Liver (tissue), 9 donors: ENCODE results near the gene CLMN. TPM values are rescaled to one million over a fixed set of nuclear protein-coding genes. Genes with fewer than 3 reads are reported as not detected.
A peak's percentile ranks its signal among the peaks of the same experiment; 100 is the strongest.

ENCODE experiments used
- DNase-seq: peaks from one replicate; pipeline ENCODE4 v3.0.0-alpha.2; 2017; ENCODE audit warnings: low spot score
- H3K27ac ChIP-seq, 2 donors: one replicate each; pipeline ENCODE4 v1.7.0; 2013; ENCODE audit warnings: inconsistent platforms in 2 of 2, low read length in 2 of 2, control low read depth in 1 of 2, low read depth in 1 of 2, mild to moderate bottlenecking in 1 of 2
- H3K27me3 ChIP-seq, 4 donors: one replicate each; pipeline versions ENCODE4 v1.6.1 to v1.7.0; 2013; ENCODE audit warnings: low read length in 3 of 4, inconsistent platforms in 1 of 4, mild to moderate bottlenecking in 1 of 4, moderate library complexity in 1 of 4; ENCODE audit not compliant: control insufficient read depth in 4 of 4, insufficient read depth in 4 of 4
- H3K36me3 ChIP-seq, 4 donors: one replicate each; pipeline versions ENCODE4 v1.6.1 to v1.7.0; 2013; ENCODE audit warnings: low read length in 3 of 4, mild to moderate bottlenecking in 3 of 4, low read depth in 1 of 4, moderate library complexity in 1 of 4; ENCODE audit not compliant: control insufficient read depth in 4 of 4, insufficient read depth in 3 of 4
- H3K4me1 ChIP-seq, 4 donors: one replicate each; pipeline versions ENCODE4 v1.6.1 to v1.7.0; 2013; ENCODE audit warnings: low read length in 3 of 4, mild to moderate bottlenecking in 3 of 4, moderate library complexity in 1 of 4; ENCODE audit not compliant: control insufficient read depth in 4 of 4, insufficient read depth in 4 of 4
- H3K4me3 ChIP-seq, 3 donors: one replicate each; pipeline versions ENCODE4 v1.6.1 to v1.7.0; 2013; ENCODE audit warnings: low read length in 3 of 3, control low read depth in 1 of 3, low read depth in 1 of 3, mild to moderate bottlenecking in 1 of 3
- H3K9ac ChIP-seq, 2 donors: one replicate each; pipeline ENCODE4 v1.7.0; 2013; ENCODE audit warnings: low read length in 2 of 2, mild to moderate bottlenecking in 2 of 2, moderate library complexity in 2 of 2, control low read depth in 1 of 2, low read depth in 1 of 2
- H3K9me3 ChIP-seq, 4 donors: one replicate each; pipeline versions ENCODE4 v1.6.1 to v1.7.0; 2013; ENCODE audit warnings: low read length in 3 of 4; ENCODE audit not compliant: control insufficient read depth in 4 of 4
- FOXA1 ChIP-seq: IDR thresholded peaks from 2 replicates; pipeline ENCODE4 v1.6.1; 2016; ENCODE audit warnings: antibody characterized with exemption
- FOXA2 ChIP-seq: IDR thresholded peaks from 2 replicates; pipeline ENCODE4 v1.6.1; 2016; ENCODE audit warnings: antibody characterized with exemption
- GABPA ChIP-seq, 2 donors: IDR thresholded peaks in 1 of 2; conservative IDR thresholded peaks in 1 of 2; 2 replicates each; pipeline ENCODE4 v1.6.1; 2016; ENCODE audit warnings: antibody characterized with exemption in 2 of 2, mild to moderate bottlenecking in 1 of 2, moderate library complexity in 1 of 2
- HNF4A ChIP-seq, 2 donors: conservative IDR thresholded peaks; 2 replicates each; pipeline ENCODE4 v1.6.1; 2016; ENCODE audit warnings: antibody characterized with exemption in 2 of 2, mild to moderate bottlenecking in 2 of 2
- NR2F2 ChIP-seq: IDR thresholded peaks from 2 replicates; pipeline ENCODE4 v1.6.1; 2016; ENCODE audit warnings: antibody characterized with exemption
- RAD21 ChIP-seq, 2 donors: IDR thresholded peaks; 2 replicates each; pipeline ENCODE4 v1.6.1; 2016; ENCODE audit warnings: antibody characterized with exemption in 2 of 2, mild to moderate bottlenecking in 2 of 2
- RXRA ChIP-seq, 2 donors: IDR thresholded peaks; 2 replicates each; pipeline ENCODE4 v1.6.1; 2017 to 2018; ENCODE audit warnings: antibody characterized with exemption in 2 of 2, mild to moderate bottlenecking in 1 of 2
- SP1 ChIP-seq: IDR thresholded peaks from 2 replicates; pipeline ENCODE4 v1.6.1; 2018; ENCODE audit warnings: antibody characterized with exemption, mild to moderate bottlenecking
- YY1 ChIP-seq: IDR thresholded peaks from 2 replicates; pipeline ENCODE4 v1.6.1; 2016; ENCODE audit warnings: antibody characterized with exemption, mild to moderate bottlenecking
- WGBS: extraction: QIAGEN DNeasy Blood & Tissue Kit; methylation state at CpG from one replicate; pipeline ENCODE4 v1.1.7; 2013; 5-methylcytosine and 5-hydroxymethylcytosine counted together
- polyA plus RNA-seq, 2 donors: library from polyadenylated mRNA; stranded (reverse) in 1 of 2; unstranded in 1 of 2; fragments of 200-250 nt in 1 of 2; fragments of >200 nt in 1 of 2; fragmentation: Nextera tagmentation in 1 of 2; extraction: Ambion mirVana in 1 of 2; gene quantifications; one replicate each; pipeline versions ENCODE4 v1.2.1 to v1.2.3, GENCODE V29; 2013 to 2015
- total RNA-seq, 2 donors: library from RNA; depleted of rRNA; stranded (reverse); fragments of >200 nt; gene quantifications; one replicate each; pipeline ENCODE4 v1.2.3, GENCODE V29; 2014
- TF ChIP-seq, protein P1 (sequence below): fragments of 150-350 bp; IDR thresholded peaks from 2 replicates; pipeline ENCODE4 v1.5.1; 2017; ENCODE audit warnings: improper control_type of control experiment, low read depth, low read length; ENCODE audit not compliant: missing input control
- TF ChIP-seq, protein P2 (sequence below): IDR thresholded peaks from 2 replicates; pipeline ENCODE4 v1.6.1; 2016; ENCODE audit warnings: antibody characterized with exemption, mild to moderate bottlenecking
- TF ChIP-seq, protein P3 (sequence below): IDR thresholded peaks from 2 replicates; pipeline ENCODE4 v1.6.1; 2016; ENCODE audit warnings: antibody characterized with exemption
- TF ChIP-seq, protein P4 (sequence below): IDR thresholded peaks from 2 replicates; pipeline ENCODE4 v1.6.1; 2016; ENCODE audit warnings: antibody characterized with exemption
- donor health status: healthy.
- donor health status: healthy.
- donor health status: healthy.
- donor health status: healthy.
- donor health status: healthy.

The CLMN gene
- total and polyA plus RNA-seq, 4 donors = 6.0 to 41.1 (median 24.1) TPM

DNA sequence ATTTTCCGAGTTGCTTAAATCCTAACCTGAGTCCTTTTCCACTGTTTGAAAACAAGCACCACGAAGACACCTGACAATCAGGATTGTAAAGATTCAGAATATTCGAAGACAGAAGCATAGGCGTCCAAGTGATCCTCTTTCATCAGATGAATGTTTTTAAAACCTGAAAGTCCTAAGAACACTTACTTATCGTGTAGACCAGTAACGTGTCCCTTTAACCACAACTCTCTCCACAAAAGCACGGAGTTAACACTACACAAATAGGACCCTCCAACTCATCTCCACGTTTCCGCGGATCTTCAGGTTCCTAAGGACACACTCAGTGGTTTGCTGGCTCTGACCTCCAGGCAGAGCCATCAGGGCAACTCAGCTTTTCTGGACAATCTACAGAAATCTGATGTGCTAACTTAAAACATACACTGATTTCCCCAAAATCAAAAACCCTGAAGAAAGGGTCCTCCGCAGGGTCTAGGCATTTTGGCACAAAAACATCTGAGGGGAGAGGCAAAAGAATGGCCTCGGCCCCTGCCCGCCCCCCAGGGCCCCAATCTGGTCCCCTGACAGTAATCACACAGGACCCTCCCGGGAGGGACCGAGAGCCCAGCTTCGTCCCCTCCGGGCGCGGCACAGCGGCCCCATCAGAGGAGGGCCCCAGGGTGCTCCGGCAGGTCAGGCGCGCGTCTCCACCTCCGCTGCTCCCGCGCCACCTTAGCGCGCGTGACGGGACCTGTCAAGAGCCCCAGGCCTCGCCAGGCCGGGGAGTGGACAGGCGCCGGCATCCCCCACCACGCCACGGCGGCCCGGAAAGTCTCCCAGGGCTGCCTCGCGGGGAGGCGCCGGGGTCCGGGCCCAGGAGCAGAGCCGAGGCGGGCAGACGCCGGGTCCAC, 163.3 kb downstream of the CLMN start:
- peak overlapping the region; percentile 58 to 98 (median 73) for H3K4me3 ChIP-seq

More for the DNA sequence above, 163.3 kb downstream of the CLMN start:
- peaks cover 2 to 35% (median 16%) of the 10 kb centered on the region in 4 donors for H3K4me1 ChIP-seq
- peak; percentile 53 for DNase-seq
- H3K36me3 ChIP-seq = no peaks in the 10 kb centered on the region
- no peaks in the 10 kb centered on the region for H3K27me3 ChIP-seq
- peak overlapping the region; percentile 70 to 89 for H3K9ac ChIP-seq
- no peaks in the 10 kb centered on the region for H3K9me3 ChIP-seq
- TF ChIP-seq GABPA (IDR thresholded peaks at IDR 0.05 in 1 of 2, conservative IDR thresholded peaks at IDR 0.05 in 1 of 2) = no peak
- no peak for TF ChIP-seq YY1
- no peak for TF ChIP-seq SP1
- TF ChIP-seq, protein P1, sequence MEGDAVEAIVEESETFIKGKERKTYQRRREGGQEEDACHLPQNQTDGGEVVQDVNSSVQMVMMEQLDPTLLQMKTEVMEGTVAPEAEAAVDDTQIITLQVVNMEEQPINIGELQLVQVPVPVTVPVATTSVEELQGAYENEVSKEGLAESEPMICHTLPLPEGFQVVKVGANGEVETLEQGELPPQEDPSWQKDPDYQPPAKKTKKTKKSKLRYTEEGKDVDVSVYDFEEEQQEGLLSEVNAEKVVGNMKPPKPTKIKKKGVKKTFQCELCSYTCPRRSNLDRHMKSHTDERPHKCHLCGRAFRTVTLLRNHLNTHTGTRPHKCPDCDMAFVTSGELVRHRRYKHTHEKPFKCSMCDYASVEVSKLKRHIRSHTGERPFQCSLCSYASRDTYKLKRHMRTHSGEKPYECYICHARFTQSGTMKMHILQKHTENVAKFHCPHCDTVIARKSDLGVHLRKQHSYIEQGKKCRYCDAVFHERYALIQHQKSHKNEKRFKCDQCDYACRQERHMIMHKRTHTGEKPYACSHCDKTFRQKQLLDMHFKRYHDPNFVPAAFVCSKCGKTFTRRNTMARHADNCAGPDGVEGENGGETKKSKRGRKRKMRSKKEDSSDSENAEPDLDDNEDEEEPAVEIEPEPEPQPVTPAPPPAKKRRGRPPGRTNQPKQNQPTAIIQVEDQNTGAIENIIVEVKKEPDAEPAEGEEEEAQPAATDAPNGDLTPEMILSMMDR = no peak
- TF ChIP-seq HNF4A (conservative IDR thresholded peaks at IDR 0.05) = no peak
- no peak for TF ChIP-seq FOXA2
- TF ChIP-seq RXRA (IDR thresholded peaks at IDR 0.05) = no peak
- no peak for TF ChIP-seq NR2F2
- TF ChIP-seq, protein P2, sequence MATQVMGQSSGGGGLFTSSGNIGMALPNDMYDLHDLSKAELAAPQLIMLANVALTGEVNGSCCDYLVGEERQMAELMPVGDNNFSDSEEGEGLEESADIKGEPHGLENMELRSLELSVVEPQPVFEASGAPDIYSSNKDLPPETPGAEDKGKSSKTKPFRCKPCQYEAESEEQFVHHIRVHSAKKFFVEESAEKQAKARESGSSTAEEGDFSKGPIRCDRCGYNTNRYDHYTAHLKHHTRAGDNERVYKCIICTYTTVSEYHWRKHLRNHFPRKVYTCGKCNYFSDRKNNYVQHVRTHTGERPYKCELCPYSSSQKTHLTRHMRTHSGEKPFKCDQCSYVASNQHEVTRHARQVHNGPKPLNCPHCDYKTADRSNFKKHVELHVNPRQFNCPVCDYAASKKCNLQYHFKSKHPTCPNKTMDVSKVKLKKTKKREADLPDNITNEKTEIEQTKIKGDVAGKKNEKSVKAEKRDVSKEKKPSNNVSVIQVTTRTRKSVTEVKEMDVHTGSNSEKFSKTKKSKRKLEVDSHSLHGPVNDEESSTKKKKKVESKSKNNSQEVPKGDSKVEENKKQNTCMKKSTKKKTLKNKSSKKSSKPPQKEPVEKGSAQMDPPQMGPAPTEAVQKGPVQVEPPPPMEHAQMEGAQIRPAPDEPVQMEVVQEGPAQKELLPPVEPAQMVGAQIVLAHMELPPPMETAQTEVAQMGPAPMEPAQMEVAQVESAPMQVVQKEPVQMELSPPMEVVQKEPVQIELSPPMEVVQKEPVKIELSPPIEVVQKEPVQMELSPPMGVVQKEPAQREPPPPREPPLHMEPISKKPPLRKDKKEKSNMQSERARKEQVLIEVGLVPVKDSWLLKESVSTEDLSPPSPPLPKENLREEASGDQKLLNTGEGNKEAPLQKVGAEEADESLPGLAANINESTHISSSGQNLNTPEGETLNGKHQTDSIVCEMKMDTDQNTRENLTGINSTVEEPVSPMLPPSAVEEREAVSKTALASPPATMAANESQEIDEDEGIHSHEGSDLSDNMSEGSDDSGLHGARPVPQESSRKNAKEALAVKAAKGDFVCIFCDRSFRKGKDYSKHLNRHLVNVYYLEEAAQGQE = no peak
- TF ChIP-seq, protein P3, sequence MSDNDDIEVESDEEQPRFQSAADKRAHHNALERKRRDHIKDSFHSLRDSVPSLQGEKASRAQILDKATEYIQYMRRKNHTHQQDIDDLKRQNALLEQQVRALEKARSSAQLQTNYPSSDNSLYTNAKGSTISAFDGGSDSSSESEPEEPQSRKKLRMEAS = no peak
- no peak for TF ChIP-seq FOXA1
- TF ChIP-seq RAD21 (IDR thresholded peaks at IDR 0.05) = no peak
- TF ChIP-seq, protein P4, sequence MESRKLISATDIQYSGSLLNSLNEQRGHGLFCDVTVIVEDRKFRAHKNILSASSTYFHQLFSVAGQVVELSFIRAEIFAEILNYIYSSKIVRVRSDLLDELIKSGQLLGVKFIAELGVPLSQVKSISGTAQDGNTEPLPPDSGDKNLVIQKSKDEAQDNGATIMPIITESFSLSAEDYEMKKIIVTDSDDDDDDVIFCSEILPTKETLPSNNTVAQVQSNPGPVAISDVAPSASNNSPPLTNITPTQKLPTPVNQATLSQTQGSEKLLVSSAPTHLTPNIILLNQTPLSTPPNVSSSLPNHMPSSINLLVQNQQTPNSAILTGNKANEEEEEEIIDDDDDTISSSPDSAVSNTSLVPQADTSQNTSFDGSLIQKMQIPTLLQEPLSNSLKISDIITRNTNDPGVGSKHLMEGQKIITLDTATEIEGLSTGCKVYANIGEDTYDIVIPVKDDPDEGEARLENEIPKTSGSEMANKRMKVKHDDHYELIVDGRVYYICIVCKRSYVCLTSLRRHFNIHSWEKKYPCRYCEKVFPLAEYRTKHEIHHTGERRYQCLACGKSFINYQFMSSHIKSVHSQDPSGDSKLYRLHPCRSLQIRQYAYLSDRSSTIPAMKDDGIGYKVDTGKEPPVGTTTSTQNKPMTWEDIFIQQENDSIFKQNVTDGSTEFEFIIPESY = no peak
- peak overlapping the region; percentile 69 to 93 for H3K27ac ChIP-seq
- WGBS = 1% methylated on average over 48 of the region's 48 CpGs
